HG03457 (cell line): ENCODE results near the gene LAX1.

Experiments
- ATAC-seq: cut with Tn5 transposase; IDR thresholded peaks from one replicate; pipeline ENCODE4 v1.9.1; 2021; ENCODE audit warnings: moderate number of reproducible peaks; ENCODE audit not compliant: unreplicated experiment

The LAX1 gene

DNA sequence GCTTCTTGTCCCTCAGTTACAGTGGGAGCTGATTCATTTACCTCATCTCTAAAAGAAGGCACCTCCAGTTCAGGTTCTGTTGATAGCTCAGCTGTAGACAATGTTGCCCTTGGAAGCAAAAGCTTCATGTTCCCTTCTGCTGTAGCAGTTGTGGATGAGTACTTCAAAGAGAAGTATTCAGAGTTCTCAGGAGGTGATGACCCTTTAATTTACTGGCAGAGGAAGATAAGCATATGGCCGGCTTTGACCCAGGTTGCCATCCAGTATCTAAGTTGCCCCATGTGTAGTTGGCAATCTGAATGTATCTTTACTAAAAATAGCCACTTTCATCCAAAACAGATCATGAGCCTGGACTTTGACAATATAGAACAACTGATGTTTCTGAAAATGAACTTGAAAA is 35.0 kb downstream of the LAX1 start:
- no peak for ATAC-seq

DNA sequence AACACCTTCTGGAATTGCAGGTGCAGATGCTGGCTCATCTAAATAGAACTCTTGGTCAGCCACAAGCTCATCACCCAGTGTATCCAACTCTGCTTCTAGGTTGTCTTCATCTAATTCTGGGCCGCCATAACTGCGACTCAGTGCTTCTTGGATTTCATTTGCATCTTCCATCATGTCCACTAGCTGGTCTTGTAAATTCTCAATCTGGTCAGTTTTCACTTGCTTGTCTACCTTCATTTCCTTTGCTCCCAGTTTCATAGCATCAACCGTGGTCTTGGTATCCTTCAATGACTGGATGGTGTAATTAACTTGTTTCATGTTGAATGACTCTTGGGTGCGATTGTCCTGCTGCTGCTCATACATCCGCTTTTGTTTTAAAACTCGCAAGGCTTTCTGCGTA is 40.7 kb downstream of the LAX1 start:
- no peak for ATAC-seq

DNA sequence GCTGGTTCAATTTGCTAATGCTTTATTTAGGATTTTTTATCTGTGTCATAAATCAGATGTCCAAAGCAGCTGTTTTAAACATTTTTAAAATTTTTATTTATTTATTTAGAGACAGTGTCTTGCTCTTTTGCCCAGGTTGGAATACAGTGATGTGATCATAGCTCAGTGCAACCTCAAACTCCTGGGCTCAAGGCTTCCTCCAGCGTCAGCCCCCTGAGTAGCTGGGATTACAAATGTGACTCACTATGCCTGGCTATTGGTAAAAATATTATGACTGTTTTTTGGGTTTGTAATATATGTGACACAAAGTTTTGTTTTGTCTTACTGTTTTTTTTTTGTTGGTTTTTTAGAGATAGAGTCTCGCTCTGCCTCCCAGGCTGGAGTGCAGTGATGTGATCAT is 42.2 kb downstream of the LAX1 start:
- no peak for ATAC-seq

DNA sequence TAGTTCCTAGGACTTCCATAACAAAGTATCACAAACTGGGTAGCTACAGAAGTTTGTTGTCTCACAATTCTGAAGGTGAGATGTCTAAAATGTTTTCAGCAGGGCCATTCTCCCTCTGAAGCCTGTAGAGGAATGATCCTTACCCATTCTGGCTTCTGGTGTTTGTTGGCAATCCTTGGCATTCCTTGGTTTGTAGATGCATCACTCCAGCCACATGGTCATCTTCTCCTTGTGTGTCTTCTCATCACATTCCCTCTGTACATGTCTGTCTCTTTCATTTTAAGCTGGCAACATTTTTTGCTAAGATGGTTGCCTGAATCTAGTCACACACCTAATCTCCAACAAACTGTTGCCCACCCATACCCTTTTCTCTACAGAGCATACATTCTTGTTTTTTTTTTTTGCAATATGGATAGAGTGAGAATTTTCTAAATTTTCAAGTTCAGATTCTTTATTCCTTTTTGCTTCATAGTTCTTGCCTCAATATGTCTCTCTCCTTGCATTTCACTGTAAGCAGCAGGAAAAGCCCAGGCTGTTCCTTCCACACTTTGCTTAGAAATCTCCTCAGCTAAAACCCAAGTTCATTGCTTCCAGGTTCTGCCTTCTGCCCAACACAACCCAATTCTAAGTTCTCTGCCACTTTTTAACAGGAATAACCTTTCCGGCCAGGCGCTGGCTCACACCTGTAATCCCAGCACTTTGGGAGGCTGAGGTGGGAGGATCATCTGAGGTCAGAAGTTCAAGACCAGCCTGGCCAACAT is 48.8 kb downstream of the LAX1 start:
- no peak for ATAC-seq

DNA sequence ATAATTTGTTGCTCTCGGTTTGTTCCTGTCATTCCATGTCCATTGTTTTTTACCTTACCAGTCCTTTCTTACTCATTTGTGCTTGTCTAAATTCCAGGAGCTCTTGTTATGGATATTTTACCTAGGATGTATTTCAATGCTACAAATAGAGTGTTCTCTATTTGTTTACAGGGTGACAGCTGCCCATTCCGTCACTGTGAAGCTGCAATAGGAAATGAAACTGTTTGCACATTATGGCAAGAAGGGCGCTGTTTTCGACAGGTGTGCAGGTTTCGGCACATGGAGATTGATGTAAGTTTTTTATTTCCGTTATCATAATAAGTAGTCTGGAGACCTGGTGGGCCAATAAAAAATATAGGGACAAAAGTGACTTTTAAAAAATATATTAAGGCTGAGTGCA is 53.4 kb downstream of the LAX1 start:
- no peak for ATAC-seq

DNA sequence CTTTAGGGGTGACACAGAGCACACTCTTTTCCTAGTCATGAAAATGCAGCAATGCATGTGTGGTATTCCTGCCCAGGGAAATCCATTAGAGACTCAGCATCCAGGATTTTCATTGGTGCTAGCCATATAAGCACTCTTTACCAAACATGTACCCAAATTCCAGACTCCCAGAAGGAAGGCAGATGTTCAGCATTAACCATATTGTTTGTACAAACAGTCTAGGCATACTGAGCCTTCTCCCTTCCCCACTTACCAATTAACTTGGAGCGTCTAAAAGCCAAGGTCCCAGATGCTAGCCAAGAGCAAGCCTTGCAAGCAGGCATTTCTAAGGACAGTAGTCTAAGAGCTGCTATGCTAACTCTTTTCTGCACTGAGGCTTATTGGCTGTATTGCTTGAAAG is 58.3 kb downstream of the LAX1 start:
- no peak for ATAC-seq
